HG03442 (cell line): Measurements from ENCODE around the gene SVOP.

Source experiments
- ATAC-seq: cut with Tn5 transposase; IDR thresholded peaks from one replicate; pipeline ENCODE4 v1.9.1; 2021; ENCODE audit warnings: mild to moderate bottlenecking, moderate library complexity; ENCODE audit not compliant: unreplicated experiment

Gene SVOP

DNA sequence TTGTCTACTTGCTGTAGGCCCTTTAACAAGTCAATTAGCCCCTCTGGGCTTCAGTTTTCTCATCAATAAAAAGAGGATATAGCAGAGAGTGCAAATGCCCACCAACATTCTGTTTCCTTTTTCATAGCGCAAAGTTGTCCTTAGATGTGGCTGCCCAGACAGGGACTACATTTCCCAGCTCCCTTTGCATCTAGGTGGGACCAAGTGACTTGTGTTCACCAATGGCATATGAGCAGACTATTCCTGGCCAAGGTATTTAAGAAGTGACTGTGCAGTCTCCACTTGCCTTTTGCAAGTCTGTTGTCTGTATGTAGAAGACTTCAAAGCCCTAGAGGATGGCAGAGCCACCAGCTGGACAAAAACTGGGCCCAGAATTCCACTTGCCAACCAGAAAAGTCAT is 81.3 kb downstream of the SVOP start:
- no peak for ATAC-seq

DNA sequence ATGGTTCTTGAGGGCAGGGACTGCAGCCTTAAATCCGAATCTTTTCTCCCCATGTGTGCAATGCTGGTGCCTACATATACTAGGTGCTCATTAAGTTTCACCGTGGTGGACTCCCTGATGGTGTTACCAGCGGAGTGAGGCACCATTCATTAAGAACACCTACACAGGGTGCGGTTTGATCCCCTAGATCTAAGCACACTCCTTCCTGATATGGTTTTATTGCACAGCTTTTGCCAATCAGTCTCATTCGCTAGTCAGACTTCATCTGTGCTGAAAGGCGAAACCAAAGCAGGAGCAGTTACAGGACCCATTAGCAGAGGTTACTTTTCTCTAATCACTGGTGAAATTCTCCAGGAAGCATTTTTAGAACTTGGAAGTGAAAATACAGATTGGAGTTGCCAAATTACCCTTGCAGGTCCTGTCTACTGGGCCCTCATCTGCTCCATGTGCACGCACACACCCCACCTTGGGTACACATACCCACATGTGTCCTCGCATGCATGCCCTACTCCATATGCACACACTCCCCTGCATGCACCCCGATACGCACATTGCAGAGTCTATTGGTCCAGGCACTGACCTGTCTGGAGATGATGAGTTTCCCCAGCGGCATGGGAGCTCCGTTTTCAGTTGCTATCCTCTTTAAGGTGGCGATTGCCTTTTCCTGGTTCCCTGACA is 82.5 kb downstream of the SVOP start:
- no peak for ATAC-seq

DNA sequence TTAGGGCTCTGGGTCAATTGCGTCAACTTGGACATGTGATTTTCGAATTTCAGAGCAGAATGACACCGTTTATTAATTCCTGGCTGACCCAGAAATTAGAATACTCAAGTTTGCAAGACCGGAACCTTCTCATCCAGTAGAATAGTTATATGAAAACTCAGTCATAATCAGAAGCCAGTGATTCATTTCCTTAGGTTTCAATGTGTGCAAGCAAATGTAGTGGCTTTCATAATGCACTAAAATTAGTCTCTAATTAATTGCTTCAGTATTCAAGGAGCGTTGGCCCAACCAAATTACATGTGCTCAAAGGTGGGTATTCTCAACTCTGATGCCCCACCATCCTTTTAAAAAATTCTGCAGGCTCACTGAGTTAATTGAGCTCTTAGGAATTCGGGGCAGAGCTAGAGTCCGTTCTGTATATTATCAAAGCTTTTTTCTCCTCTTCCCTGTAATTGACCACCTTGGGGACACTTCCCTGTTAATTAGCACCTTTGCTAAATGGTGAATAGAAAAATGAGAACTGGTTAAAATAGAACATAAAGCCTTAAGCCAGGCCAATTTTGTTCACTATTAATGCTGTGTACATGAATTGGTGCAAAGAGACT is 85.6 kb downstream of the SVOP start:
- no peak for ATAC-seq

DNA sequence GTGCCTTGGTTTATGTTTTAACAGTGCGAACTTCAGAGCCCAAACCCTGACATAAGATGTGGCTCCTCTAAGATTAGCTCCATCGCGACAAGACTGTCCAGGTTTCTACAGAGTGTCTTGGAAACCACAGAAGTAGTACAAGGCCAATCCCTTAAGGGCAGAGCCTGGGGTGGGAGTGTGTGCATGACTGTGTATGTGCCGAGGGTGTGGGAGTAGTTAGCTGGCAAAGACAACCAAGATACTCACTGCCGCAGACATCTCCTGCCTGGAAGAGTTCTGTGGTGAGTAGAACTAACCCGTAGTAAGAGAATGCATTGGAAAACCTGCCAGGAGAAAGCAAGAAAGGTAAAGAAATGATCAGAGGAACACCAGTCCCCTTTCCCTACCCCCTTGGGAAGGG is 86.9 kb downstream of the SVOP start:
- no peak for ATAC-seq

DNA sequence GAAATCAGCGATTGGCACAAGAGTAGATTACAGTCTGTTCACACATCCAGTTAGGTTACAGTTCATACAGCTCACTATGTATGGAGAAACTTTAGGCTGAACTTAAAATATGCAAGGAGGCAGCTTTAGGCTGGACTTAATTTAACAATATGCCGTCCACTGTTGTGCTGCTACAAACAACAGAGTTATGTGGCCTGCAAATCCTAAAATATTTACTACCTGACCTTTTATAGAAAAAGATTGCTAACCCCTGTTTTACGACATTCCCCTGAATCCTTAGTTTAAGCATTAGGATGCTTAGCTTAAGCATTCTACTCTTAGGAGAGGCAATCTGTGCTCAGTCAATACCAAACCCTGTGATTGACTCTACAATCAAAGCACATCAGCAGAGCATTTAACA is 90.1 kb downstream of the SVOP start:
- no peak for ATAC-seq

DNA sequence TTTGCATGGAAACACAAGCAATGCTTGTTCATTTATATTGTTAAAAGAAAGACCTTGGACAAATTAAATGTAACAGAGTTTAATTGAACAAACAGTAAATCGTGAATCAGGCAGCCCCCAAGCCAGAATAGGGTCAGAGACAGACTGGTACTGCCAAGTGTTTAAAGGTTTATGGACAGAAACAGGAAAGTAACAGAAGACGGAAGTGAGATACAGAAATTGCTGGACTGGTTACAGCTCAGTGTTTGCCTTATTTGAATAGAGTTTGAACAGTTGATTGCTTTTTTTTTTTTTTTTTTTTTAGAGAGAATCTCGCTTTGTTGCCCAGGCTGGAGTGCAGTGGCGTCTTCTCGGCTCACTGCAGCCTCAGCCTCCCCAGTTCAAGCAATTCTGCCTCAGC is 90.7 kb downstream of the SVOP start:
- peak; percentile 42 for ATAC-seq

DNA sequence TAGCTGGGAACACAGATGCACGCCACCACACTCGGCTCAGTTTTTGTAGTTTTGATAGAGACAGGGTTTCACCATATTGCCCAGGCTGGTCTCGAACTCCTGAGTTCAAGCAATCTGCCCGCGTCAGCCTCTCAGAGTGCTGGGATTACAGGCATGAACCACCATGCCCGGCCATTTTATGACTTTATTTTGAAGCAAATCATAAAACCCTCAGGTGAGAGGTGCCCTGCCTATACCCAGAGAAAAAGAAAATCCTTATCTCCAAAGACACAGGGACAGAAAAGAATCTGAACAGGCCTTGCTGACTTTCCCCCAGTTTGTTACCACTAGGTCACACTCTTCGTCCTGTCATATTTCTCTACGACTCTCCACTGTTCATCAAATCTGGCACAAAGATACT is 92.2 kb downstream of the SVOP start:
- ATAC-seq, result no peak

DNA sequence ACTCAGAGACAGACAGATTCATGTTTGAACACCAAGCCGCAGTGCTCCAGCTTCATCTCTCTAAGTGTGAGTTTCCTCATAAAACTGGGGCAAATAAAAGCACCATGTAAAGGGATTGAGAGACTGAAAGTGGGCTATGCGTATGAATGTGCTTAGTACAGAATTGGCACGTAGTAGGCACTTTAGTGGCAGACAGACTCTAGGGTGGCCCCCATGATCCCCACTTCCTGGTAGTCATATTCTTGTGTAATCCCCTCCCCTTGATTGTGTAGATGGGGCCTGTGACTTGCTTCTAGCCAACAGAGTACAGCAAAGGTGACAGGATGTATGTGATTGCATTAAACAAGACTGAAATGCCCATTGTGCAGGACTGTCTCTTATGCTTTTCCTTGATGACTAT is 98.0 kb downstream of the SVOP start:
- no peak for ATAC-seq

DNA sequence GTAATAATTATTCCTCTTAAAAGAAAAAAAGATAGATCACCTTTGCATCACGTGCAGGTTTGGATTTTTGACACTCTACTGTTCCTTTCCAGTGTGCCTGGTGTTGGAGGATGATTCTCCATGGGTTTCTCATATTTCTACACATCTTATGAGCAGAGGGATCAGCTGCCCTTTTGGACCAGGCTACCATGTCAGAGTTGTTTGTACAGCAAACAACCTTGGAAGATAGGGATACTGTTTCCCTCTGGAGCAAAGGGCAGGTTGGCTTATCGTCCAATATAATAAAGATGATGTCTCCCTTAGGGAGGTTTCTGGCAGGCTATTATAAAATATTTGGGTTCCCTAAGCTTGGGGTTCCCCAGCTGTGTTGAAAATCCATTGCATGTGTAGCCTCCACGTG is 98.9 kb downstream of the SVOP start:
- no peak for ATAC-seq

DNA sequence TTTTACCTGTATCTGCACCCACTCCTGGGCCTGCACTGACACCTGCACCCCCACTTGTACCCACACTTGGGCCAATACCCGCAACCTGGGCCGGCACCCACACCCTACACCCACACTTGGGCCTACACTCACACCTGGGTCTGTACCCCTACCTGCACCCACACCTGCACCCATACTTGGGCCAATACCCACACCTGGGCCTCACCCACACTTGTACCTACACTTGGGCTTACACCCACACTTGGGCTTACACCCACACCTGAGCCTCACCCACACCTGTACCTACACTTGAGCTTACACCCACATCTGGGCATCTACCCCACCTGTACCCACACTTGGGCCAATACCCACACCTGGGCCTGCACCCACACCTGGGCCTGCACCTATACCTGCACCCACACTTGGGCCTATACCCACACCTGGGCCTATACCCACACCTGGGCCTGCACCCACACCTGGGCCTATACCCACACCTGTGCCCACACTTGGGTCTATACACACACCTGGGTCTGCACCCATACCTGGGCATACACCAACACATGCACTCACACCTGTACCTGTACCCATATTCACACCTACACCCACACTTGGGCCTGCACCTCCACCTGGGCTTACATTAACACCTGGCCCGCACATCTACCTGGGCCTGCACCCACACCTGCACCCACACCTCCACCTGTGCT is 101.8 kb downstream of the SVOP start:
- no peak for ATAC-seq

DNA sequence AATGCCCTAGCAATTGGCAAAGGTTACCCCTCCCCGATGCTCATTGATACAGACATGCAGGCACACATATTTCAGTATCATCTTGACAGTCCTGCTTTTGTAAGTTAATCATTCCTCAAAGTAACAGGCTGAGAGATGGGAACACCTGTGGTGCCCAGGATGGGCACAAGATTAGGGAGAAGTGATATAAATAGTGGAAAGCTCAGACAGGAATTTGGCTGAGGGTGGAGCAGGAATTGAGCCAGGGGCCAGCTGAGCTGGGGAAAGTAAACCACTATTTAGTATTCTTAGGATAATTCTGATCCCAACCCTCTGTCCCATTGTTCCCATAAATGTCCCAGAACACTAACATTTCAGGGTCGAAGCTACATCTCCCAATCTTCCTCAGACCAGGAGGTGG is 102.7 kb downstream of the SVOP start:
- ATAC-seq, result no peak

DNA sequence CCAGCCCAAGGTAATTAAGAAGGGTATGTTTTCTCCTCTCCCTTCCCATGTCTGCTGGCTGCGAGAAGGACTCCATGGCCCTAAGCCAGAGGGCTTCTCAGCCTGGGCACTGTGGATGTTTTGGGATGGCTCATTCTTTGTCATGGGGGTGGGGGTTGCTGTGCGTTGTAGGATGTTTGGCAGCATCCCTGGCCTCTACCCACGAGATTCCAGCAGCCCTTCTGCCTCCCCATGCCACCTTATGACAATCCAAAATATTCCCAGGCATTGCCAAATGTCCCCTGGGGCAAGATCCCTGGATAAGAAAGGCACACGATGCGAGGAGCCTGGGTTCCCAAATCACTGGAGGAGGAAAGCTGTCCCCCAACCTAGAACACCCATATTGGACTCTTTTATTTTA is 104.5 kb downstream of the SVOP start:
- ATAC-seq, result no peak

DNA sequence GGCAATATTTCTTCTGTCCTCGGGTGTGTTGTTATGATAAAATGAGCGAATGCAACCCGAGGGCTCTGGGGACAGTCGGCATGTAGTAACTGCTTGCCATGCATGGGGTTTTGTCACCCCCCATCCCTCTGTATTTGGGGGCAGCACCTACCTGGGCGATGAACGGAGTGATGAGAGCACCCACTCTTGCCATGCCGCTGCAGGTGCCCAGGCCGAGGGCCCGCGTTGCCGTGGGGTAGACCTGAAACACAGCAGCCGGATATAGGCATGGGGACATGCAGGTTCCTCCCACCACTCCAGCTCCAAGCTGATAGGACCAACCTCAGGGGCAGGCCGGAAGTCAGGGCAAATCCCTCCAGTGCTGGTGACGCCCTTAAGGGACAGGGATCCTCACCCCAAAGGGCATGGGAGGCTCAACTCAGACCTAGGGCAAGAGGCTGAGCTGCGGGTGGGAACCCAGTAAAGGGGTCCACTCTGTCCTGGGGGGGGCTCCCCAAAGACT is 105.2 kb downstream of the SVOP start:
- no peak for ATAC-seq

DNA sequence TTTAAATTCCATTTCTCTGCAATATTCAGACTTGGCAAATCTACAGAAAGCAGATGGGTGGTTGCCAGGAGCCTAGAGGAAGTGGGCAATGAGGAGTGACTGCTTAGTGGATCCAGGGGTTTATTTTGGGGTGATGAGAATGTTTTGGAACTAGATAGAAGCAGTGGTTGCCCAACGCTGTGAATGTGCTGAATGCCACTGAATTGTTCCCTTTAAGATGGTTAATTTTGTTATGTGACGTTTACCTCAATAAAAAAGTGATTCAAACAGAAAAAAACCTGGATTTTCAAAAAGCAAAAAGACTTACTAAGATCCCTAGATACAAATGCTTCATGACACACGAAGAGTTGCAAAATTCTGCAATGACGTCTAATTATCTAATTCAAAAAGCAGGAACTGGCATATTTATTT is 106.7 kb downstream of the SVOP start:
- no peak for ATAC-seq

DNA sequence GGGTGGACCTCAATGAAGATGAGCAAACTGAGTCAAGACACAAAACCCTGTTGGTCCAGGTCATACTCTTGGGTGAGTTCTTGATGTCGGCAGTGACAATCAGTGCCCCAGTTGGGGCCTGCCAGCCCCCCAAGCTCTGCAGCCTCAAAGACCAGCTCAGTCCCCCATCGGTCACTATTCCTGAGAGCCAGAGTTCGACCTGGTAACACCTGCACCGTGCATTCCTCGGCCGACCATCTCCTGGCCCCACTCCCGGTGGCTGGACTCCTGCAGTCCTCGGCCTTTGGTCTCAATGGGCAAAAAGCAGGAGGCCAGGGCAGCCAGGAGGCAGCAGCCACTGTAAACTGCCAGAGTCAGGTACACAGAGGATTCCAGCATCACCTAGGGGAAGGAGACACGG is 108.5 kb downstream of the SVOP start:
- ATAC-seq, result no peak

DNA sequence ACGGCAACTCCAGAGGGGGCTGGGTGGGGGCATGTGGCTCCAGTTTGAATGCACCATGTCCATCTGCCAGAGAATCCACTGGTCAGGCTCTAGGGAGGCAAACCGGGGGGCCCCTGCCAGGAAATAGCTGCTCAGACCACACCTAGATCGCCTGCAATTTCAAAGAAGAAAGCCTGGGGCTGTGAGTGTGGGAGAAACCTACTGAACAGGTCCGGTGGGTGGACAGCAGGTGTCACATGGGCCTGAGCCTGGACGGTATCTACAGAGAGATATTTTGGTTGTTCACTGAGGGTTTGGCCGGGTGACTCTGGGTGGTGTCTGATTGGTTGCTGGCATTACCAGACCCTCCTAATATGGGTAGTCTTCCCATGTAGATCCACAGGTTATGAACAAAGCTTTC is 109.0 kb downstream of the SVOP start:
- no peak for ATAC-seq

DNA sequence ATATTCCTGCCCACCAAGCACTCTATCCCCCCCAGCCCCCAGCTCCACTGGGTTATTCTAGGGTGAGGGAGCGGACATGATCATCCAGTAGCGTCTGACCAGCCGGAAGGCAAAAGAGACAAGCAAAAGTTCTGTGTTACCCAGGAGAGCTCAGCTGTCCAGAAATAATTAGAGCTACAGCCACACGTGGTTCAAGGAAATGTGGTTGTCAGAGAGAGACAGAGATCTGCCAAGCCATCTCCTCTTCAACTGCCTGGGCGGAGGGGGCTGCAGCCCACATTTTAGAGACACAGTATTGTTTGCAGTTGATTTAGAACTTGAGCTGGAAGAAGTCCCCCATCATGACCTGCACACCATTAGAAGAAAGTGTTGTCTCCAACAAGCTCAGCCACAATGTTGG is 110.5 kb downstream of the SVOP start:
- ATAC-seq, result no peak

DNA sequence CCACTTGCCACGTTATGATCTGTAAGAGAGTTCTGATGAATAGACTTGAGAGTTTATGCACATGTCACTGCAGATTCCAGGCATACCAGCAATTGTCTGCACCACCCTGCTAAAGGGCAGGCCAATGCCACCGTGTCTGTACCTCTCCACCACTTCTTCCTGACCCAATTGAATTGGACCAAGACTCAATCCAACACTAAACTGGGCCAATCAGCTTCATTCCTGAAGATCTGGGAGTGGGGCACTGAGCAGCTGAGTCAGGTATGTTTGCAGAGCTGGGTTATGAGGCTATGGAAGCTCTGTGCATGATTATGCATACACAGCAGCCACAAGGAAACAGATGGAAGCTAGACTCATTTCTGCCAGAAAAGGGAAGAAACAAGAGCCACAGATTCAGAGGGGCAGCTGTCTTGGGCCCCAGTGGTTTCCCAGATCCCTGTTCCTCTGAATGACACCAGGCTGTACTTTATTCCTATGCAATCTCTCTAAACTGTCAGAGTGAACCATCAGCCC is 113.0 kb downstream of the SVOP start:
- ATAC-seq, result no peak

DNA sequence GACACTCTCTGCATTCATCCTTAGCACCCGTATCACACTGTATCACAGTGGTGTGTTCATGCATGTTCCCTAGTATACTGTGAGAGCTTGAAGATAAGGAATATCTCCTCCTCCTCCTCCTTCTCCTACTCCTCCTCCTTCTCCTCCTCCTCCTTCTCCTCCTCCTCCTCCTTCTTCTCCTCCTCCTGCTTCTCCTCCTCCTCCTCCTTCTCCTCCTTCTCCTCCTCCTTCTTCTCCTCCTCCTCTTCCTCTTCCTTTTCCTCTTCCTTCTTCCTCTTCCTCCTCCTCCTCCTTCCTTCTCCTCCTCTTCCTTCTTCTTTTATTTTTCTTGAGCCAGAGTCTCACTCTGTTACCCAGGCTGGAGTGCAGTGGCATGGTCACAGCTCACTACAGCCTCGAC is 113.9 kb downstream of the SVOP start:
- ATAC-seq, result no peak

DNA sequence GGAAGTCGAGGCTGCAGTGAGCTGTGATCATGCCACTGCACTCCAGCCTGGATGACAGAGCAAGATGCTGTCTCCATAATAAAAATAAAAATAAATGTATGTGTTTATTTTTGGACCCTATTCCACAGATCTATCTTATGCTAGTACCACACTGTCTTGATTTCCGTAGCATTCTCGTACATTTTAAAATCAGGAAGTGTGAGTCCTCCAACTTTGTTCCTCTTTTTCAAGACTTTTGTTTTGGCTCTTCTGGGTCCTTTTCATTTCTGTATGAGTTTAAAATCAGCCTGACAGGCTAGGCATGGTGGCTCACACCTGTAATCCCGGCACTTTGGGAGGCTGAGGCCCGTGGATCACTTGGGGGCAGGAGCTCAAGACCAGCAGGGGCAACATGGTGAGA is 115.1 kb downstream of the SVOP start:
- ATAC-seq, result no peak

DNA sequence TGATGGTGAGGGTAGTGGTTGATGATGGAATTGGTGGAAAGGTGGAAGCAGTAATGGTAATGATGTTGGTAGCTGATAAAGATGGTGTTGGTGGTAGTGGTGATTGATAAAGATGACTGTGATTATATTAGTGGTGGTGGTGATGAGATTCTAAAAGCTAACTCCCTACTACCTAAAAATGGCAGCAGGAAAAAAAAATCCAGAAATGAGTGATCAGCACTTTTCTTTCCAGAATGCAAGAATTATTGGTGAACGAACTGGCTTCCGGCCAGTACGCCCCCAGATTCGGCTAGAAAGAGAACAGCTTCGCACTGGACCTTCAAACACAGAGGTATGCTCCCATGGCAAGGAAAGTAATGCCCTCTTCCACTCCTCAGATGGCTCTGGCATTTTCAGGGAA is 121.7 kb downstream of the SVOP start:
- ATAC-seq, result no peak

DNA sequence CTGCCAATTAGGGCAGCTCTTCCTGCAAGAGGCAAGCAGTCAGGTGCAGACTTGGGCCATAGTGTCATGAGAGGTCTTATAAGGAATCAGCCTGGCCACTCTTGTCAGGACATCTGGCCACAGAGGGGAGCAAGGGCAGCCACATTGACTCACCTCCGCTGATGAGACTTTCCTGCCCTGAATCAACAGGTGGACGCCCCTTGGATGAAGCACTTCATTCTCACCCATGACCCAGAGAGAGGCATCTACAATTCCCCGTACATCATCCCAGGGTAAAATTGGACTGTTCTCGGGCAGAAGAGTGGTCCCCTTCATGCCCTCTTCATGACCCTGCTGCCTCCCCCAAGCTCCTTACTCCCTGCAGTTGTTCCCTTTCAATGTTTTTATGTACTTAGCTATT is 124.1 kb downstream of the SVOP start:
- no peak for ATAC-seq
